ENCODE results near the gene PLXNB2. TPM values are rescaled to one million over a fixed set of nuclear protein-coding genes. Genes with fewer than 3 reads are reported as not detected.

The PLXNB2 gene
- total and polyA plus RNA-seq, 4 donors, result 123 to 310 (median 173) TPM

- WGBS, 2 donors, result 65 to 74% methylated on average over 20 to 25 of the region's 25 CpGs
- peak; percentile 65 for TF ChIP-seq CTCF (IDR thresholded peaks at IDR 0.05; ENCODE audit: control extremely low read depth, extremely low read depth)
Observed at GRCh38 chr22:50276143-50276542, 31.3 kb downstream of the PLXNB2 start.

GRCh38 chr22:50275181-50276055 is 32.0 kb downstream of the PLXNB2 start:
- Histone ChIP-seq H3K4me3 (no peak overlapping the region), H3K9ac (ENCODE audit: insufficient read depth in 1 of 2, low read length in 2 of 2) (no peak overlapping the region), H3K9me3 (ENCODE audit: control insufficient read depth in 4 of 4, insufficient read depth in 3 of 4, low read length in 3 of 4) (no peaks in the 10 kb centered on the region), H3K27me3 (ENCODE audit: control insufficient read depth in 3 of 3, insufficient read depth in 3 of 3, low read length in 2 of 3) (no peaks in the 10 kb centered on the region), H3K4me1 (ENCODE audit: control insufficient read depth in 5 of 5, insufficient read depth in 5 of 5, low read length in 5 of 5) (peaks cover 0 to 19% (median 8%) of the 10 kb centered on the region in 5 donors), H3K36me3 (ENCODE audit: control insufficient read depth in 4 of 4, insufficient read depth in 4 of 4, low read length in 4 of 4) (peaks cover 0 to 51% (median 12%) of the 10 kb centered on the region in 4 donors), H3K27ac (ENCODE audit: low read depth in 1 of 2, low read length in 1 of 2) (peak overlapping the region in 1 of 2 donors; percentile 54)
- no peak for ATAC-seq (ENCODE audit: insufficient read depth, low FRiP score)
- TF ChIP-seq CTCF (IDR thresholded peaks at IDR 0.05; ENCODE audit: control extremely low read depth, extremely low read depth), result no peak
- 89 to 90% methylated on average over 43 of the region's 43 CpGs for WGBS, 2 donors
- DNase-seq, result no peak

More at GRCh38 chr22:50276143-50276542, 31.3 kb downstream of the PLXNB2 start:
- peak; percentile 86 for ATAC-seq (ENCODE audit: insufficient read depth, low FRiP score)
- Histone ChIP-seq H3K4me3 (no peak overlapping the region), H3K4me1 (ENCODE audit: control insufficient read depth in 5 of 5, insufficient read depth in 5 of 5, low read length in 5 of 5) (peaks cover 0 to 11% (median 3%) of the 10 kb centered on the region in 5 donors), H3K9ac (ENCODE audit: insufficient read depth in 1 of 2, low read length in 2 of 2) (no peak overlapping the region), H3K36me3 (ENCODE audit: control insufficient read depth in 4 of 4, insufficient read depth in 4 of 4, low read length in 4 of 4) (peaks cover 4 to 57% (median 12%) of the 10 kb centered on the region in 4 donors), H3K27me3 (ENCODE audit: control insufficient read depth in 3 of 3, insufficient read depth in 3 of 3, low read length in 2 of 3) (no peaks in the 10 kb centered on the region), H3K9me3 (ENCODE audit: control insufficient read depth in 4 of 4, insufficient read depth in 3 of 4, low read length in 3 of 4) (no peaks in the 10 kb centered on the region), H3K27ac (ENCODE audit: low read depth in 1 of 2, low read length in 1 of 2) (peak overlapping the region in 1 of 2 donors; percentile 54)
- peak in 1 of 3 donors; percentile 56 for DNase-seq

GRCh38 chr22:50274771-50275170 is 32.7 kb downstream of the PLXNB2 start:
- Histone ChIP-seq H3K27ac (ENCODE audit: low read depth in 1 of 2, low read length in 1 of 2) (peak overlapping the region in 1 of 2 donors; percentile 8), H3K27me3 (ENCODE audit: control insufficient read depth in 3 of 3, insufficient read depth in 3 of 3, low read length in 2 of 3) (no peaks in the 10 kb centered on the region), H3K4me1 (ENCODE audit: control insufficient read depth in 5 of 5, insufficient read depth in 5 of 5, low read length in 5 of 5) (peaks cover 0 to 21% (median 8%) of the 10 kb centered on the region in 5 donors), H3K9me3 (ENCODE audit: control insufficient read depth in 4 of 4, insufficient read depth in 3 of 4, low read length in 3 of 4) (no peaks in the 10 kb centered on the region), H3K36me3 (ENCODE audit: control insufficient read depth in 4 of 4, insufficient read depth in 4 of 4, low read length in 4 of 4) (peaks cover 0 to 44% (median 10%) of the 10 kb centered on the region in 4 donors), H3K4me3 (no peak overlapping the region), H3K9ac (ENCODE audit: insufficient read depth in 1 of 2, low read length in 2 of 2) (no peak overlapping the region)
- no peak for DNase-seq
- WGBS, 2 donors, result 63 to 70% methylated on average over 7 of the region's 7 CpGs
- TF ChIP-seq CTCF (IDR thresholded peaks at IDR 0.05; ENCODE audit: control extremely low read depth, extremely low read depth), result no peak
- ATAC-seq (ENCODE audit: insufficient read depth, low FRiP score), result no peak
